Epithelial cell of prostate (primary cell): ENCODE data around the gene DHDDS.

Experiments used
- DNase-seq: peaks from one replicate; pipeline ENCODE4 v3.0.0-alpha.2; 2011; ENCODE audit warnings: low read depth, low spot score
- H3K27ac ChIP-seq: fragments of 450-650 bp; 2 replicates; pipeline ENCODE4 v1.5.1; 2017; ENCODE audit warnings: mild to moderate bottlenecking

Gene DHDDS

GRCh38 chr1:26413031-26413430, 19.1 kb upstream of the DHDDS start:
- no peak for DNase-seq
- no peak overlapping the region for H3K27ac ChIP-seq

DNA sequence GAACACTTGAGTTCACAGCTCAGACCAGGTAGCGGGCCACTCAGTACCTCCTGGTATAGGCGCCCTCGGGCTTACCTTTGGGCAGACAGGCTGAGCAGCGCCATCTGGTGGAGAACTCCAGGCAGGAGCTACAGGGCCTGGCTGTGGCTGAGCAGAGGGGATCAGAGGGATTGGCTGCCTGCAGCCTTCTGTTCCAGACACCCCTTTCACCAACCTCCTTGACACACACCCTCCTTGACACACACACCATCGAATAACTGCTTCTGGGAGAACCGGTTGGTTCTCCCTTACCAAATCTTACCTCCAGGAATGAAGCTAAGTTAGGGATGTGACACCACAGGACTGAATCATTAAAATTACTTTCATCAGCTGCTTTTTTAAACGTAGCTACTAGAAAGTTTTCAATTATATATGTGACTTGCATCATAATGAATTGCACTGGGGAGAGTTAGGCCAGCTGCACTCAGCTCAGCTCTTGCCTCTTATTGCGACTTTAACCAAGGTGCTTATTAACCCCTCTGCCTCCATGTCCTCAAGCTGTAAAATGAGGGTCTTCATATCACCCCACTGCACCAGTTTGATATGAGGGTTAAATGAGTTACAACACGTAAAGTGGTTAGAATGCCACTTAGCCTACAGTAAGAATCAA, 14.9 kb upstream of the DHDDS start:
- DNase-seq = peak; percentile 85
- peak overlapping the region; percentile 51 for H3K27ac ChIP-seq

DNA sequence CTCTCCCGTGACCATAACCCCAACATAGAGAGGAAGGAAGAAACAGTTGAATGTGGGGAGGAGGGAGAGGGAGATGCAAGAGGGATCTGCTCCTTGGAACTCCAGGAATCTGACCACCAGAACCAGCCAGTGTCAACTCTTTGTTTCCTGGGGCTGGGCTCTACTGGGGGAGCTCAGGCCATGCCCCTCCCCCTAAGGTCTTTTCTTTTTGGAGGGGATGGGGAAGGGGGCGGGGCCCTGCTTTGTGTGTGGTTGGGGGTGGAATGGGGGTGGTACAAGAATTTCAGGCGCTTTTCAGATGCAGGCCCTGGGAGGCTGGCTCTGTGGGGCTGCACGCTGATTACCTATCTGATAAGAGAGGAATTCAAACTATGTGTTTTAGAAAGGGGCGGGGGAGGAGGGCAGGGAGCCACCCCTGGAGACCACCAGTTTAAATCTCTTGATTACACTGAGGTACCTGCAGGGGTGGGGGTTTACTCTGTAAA, 13.2 kb upstream of the DHDDS start:
- no peak for DNase-seq
- no peak overlapping the region for H3K27ac ChIP-seq

- no peak overlapping the region for H3K27ac ChIP-seq
- no peak for DNase-seq
Measured at GRCh38 chr1:26419494-26419893, 12.6 kb upstream of the DHDDS start.

- DNase-seq = no peak
- no peak overlapping the region for H3K27ac ChIP-seq
Measured at GRCh38 chr1:26429721-26430120, 2.4 kb upstream of the DHDDS start.

GRCh38 chr1:26432793-26433192, 672 bp downstream of the DHDDS start:
- no peak for DNase-seq
- H3K27ac ChIP-seq = peak overlapping the region; percentile 69

DNA sequence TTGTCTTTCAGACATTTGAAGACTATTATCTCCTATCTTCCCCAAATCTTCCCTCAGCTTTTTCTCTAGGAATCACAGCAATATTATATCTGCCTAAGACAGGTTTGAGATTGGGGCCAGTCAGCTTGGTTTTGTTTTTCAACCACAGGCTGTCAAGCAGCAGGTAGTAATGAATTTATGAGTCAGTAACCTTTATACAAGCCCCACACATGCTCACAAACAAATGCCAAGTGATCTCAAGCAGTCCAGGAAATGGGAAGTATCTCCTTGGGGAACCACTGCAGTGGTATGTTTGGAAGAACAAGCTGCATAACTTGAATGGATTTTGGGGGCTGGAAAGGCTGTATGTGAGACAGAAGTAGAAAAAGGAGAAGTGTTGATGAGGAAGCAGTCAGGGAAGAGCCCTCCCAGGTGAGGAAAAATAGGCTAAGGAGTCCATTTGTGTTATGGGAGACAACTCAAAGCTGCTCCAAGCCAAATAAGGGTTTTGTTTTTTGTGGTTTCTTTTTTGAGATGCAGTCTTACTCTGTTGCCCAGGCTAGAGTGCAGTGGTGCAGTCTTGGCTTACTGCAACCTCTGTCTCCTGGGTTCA, 2.1 kb downstream of the DHDDS start:
- peak; percentile 3 for DNase-seq
- H3K27ac ChIP-seq = no peak overlapping the region

- no peak for DNase-seq
- no peak overlapping the region for H3K27ac ChIP-seq
Measured at GRCh38 chr1:26438041-26438440, 5.9 kb downstream of the DHDDS start.

GRCh38 chr1:26440259-26440658, 8.1 kb downstream of the DHDDS start:
- no peak for DNase-seq
- no peak overlapping the region for H3K27ac ChIP-seq

DNA sequence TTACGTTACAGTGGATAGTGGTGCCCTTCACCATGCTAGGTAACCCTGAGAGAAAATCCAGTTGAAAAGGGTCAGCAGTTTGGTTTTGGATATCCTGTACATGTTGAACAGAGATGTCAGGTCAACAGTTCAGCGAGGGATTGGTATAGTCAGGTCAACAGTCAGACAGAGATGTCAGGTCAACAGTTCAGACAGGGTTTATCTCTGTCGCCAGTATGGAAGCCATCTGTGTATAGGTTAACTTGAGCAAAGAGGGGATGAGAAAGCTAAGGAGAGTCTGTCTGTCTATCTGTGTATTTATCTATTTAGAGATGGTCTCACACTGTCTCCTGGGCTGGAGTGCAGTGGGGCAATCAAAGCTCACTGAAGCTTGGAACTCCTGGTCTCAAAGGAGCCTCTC, 17.7 kb downstream of the DHDDS start:
- H3K27ac ChIP-seq = no peak overlapping the region
- no peak for DNase-seq

GRCh38 chr1:26450908-26451307, 18.8 kb downstream of the DHDDS start:
- no peak overlapping the region for H3K27ac ChIP-seq
- DNase-seq = no peak

- H3K27ac ChIP-seq = no peak overlapping the region
- DNase-seq = no peak
Measured at GRCh38 chr1:26452459-26453183, 20.5 kb downstream of the DHDDS start.

- no peak for DNase-seq
- H3K27ac ChIP-seq = no peak overlapping the region
Measured at GRCh38 chr1:26459148-26459547, 27.0 kb downstream of the DHDDS start.

DNA sequence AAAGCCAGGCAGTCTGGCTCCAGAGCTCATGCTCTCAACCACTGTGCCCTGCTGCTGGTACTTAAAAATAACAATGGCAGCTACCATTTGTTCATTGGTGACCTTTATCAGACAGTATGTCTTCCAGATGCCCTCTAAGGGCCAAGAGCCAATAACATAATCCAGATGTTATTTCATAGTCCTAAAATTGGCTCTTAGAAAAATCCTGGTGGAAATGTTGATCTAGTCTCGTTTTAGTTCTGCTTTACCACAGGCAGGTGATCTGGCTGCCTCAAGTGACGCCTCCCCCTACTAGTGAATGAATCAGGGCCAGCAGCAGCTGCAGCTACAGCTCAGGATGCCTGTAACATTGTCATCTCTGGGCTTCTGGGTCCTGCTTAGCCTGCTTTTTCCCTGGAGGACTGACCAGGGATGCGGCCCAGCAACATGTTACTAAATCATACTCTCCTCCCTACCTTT, 27.5 kb downstream of the DHDDS start:
- no peak overlapping the region for H3K27ac ChIP-seq
- no peak for DNase-seq

DNA sequence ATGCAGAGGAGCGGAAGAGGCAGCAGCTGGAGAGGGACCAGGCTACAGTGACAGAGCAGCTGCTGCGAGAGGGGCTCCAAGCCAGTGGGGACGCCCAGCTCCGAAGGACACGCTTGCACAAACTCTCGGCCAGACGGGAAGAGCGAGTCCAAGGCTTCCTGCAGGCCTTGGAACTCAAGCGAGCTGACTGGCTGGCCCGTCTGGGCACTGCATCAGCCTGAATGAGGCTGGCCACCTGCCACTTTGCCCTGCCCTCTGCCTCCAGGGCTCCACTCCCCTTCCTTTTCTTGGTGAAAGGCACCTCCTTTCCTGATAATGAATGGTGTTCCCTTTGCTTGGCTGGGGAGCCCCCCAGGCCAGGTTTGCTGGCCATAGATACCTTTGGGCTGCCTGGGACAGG, 36.8 kb downstream of the DHDDS start:
- no peak overlapping the region for H3K27ac ChIP-seq
- DNase-seq = no peak

DNA sequence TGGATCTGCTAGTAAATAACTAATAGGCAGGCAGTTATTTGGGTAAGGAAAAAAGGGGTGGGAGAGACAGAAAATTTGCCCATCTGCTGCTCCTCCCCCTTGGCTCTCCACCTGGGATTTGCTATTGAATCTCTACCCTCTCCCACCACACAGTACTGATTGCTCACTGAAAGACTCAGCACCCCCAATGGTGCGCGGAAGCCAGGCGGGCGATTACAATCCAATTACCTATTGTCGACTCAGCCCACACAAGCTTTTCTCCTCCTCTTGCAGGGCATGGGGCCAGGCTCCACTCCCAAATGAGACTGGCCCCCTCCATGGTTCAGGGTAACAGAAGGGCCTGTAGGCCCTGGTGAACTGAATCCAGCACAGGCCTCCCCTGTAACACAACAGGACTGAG, 37.4 kb downstream of the DHDDS start:
- H3K27ac ChIP-seq = no peak overlapping the region
- no peak for DNase-seq

DNA sequence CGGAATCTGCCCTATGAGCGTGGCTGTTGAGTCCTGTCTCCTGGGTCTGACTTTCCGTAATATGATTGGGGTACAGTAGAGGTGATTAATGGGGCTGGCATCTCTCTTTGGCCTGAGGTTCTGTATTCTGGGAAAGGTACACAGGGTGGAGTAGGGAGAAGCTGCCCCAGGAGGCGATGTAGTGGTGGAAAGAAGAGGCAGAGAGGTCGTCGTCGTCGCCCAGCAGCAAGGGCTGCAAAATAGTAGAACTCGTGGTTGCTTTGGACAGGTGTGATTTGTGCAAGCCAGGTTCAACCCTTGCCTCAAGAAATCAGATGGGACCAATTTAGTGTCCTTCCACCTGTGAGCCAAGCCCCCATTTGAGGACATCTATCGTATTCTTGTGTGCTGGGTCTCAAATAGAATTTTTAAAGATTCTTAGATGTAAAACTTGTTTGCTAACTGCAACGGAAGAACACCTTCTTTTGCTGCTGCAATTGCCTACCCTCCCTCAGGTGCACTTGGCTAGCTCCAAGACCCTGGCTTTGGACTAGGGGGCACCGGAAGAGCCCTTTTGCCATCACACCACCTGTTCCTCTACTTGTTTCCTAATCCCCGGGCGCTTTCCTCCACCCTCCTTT, 38.9 kb downstream of the DHDDS start:
- H3K27ac ChIP-seq = peak overlapping the region; percentile 22
- DNase-seq = no peak

GRCh38 chr1:26471498-26472319, 39.6 kb downstream of the DHDDS start:
- H3K27ac ChIP-seq = peak overlapping the region; percentile 93
- DNase-seq = no peak

DNA sequence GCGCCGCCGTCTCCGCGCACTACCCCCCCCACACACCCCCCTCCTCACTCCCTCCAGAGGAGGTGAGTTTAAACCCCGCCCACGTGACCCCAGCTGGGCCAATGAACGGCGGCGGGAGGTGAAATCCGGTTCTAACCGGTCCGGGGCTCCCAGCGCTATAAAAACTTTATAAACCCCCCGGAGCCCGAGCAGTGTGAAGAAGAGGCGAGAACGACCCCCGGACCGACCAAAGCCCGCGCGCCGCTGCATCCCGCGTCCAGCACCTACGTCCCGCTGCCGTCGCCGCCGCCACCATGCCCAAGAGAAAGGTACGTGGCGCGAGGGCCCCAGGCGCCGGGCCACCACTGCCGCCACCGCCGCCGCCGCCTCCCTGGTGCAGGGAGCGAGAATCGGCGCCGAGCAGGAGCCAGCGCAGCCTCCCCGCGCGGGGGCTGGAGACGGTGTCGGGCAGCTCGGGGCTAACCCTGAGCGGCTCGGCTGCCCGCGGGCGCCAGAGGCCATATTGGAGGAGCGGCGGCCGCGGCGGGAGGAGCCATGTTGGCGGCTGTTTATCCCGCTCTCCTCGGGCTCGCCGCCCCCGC, 40.3 kb downstream of the DHDDS start, which contains the start of gene HMGN2:
Gene HMGN2, plus strand, starts transcription at position 121 of the 581 bp plus-strand sequence. Its CDS starts 173 bp downstream, at position 294.
- H3K27ac ChIP-seq = peak within 1 kb of the TSS; percentile 93
- no peak for DNase-seq
